K562 (cell line): ENCODE results near the gene ZNF680. TPM values are rescaled to one million over a fixed set of nuclear protein-coding genes. Genes with fewer than 3 reads are reported as not detected.
A peak's percentile ranks its signal among the peaks of the same experiment; 100 is the strongest.

Experiments
- ATAC-seq: fragments of 200-7000 bp; cut with Tn5 transposase; 3 replicates; pipeline ENCODE4 v1.9.1; 2020; ENCODE audit warnings: moderate library complexity
- BruUV-seq: library from RNA; stranded (reverse); fragments of 400-500 nt; replicated peaks from 2 replicates; lab custom pipeline; 2021; lab: Mats Ljungman, UMichigan
- CTCF ChIA-PET: fragments of 300-600 bp; formaldehyde crosslinking; extraction: SDS; loops from one replicate; lab custom pipeline; 2021; ENCODE audit warnings: low intra/inter-chr PET ratio; lab: Yijun Ruan, JAX
- POLR2A ChIA-PET: fragments of 300-600, 350-650 bp; sonication (Branson Sonifier 250); formaldehyde crosslinking; extraction: SDS; loops from one replicate; lab custom pipeline; 2021; ENCODE audit warnings: antibody characterized with exemption, inconsistent platforms; lab: Yijun Ruan, JAX
- DNase-seq, 4 experiments: peaks; one replicate each; pipeline versions ENCODE4 v3.0.0 to v3.0.0-alpha.2; 2011 to 2018; ENCODE audit warnings: low spot score in 3 of 4, mixed read lengths in 3 of 4; ENCODE audit errors: extremely low read depth in 1 of 4
- FAIRE-seq: peaks from 2 replicates; lab custom pipeline; 2011; peaks lifted over from hg19 to GRCh38; lab: Jason Lieb, UNC
- H2AFZ ChIP-seq: 2 replicates; pipeline ENCODE4 v1.6.0; 2011; ENCODE audit warnings: low read depth, low read length, control low read depth, inconsistent platforms
- H3K27ac ChIP-seq: fragments of 200-600 bp; 3 replicates; pipeline ENCODE4 v1.8.0; 2011; ENCODE audit warnings: low read depth, mild to moderate bottlenecking, control low read depth, inconsistent platforms, low read length, moderate library complexity, mixed read lengths; ENCODE audit errors: extremely low read depth
- H3K27me3 ChIP-seq, 2 experiments: fragments of 300-600 bp in 1 of 2; 2 replicates in 1 of 2; 3 replicates in 1 of 2; pipeline versions ENCODE4 v1.6.0 to v1.8.0; 2011; ENCODE audit warnings: inconsistent platforms in 2 of 2, low read length in 2 of 2, mild to moderate bottlenecking in 1 of 2, mixed read lengths in 1 of 2, moderate library complexity in 1 of 2; ENCODE audit not compliant: control insufficient read depth in 2 of 2, insufficient read depth in 2 of 2
- H3K36me3 ChIP-seq: fragments of 300-600 bp; 3 replicates; pipeline ENCODE4 v1.8.0; 2011; ENCODE audit warnings: mild to moderate bottlenecking, low read length, inconsistent platforms; ENCODE audit not compliant: control insufficient read depth, insufficient read depth
- H3K4me1 ChIP-seq, 2 experiments: fragments of 200-600 bp in 1 of 2; replicated peaks in 1 of 2; 2 replicates in 1 of 2; 3 replicates in 1 of 2; pipeline versions ENCODE4 v1.5.1 to v1.8.0; 2011; ENCODE audit warnings: inconsistent platforms in 2 of 2, low read length in 2 of 2, mild to moderate bottlenecking in 1 of 2, mixed read lengths in 1 of 2, moderate library complexity in 1 of 2; ENCODE audit not compliant: control insufficient read depth in 2 of 2, insufficient read depth in 2 of 2
- H3K4me2 ChIP-seq: 2 replicates; pipeline ENCODE4 v1.6.1; 2011; ENCODE audit warnings: low read length, control low read depth, inconsistent platforms, mixed read lengths; ENCODE audit not compliant: insufficient read depth
- H3K4me3 ChIP-seq: fragments of 200-600 bp; sonication (generic), shearing (Covaris generic); 2 replicates; pipeline ENCODE4 v1.5.1; 2016; ENCODE audit warnings: control low read depth, inconsistent platforms
- H3K79me2 ChIP-seq: fragments of 200-600 bp; 3 replicates; pipeline ENCODE4 v1.8.0; 2011; ENCODE audit warnings: low read length, inconsistent platforms; ENCODE audit not compliant: control insufficient read depth, insufficient read depth
- H3K9ac ChIP-seq, 2 experiments: 2 replicates each; pipeline versions ENCODE4 v1.6.0 to v1.6.1; 2011; ENCODE audit warnings: low read depth in 2 of 2, low read length in 2 of 2, control low read depth in 1 of 2, inconsistent platforms in 1 of 2, mild to moderate bottlenecking in 1 of 2, mixed read lengths in 1 of 2; ENCODE audit not compliant: insufficient read depth in 1 of 2
- H3K9me1 ChIP-seq: one replicate; pipeline ENCODE4 v1.6.0; 2011; ENCODE audit warnings: inconsistent platforms, mild to moderate bottlenecking, low read length, moderate library complexity; ENCODE audit not compliant: control insufficient read depth, insufficient read depth
- H3K9me3 ChIP-seq: replicated peaks from 2 replicates; pipeline ENCODE4 v1.5.1; 2011; ENCODE audit warnings: low read depth, low read length, inconsistent platforms; ENCODE audit not compliant: control insufficient read depth, insufficient read depth
- H4K20me1 ChIP-seq: replicated peaks from 2 replicates; pipeline ENCODE4 v1.6.1; 2011; ENCODE audit warnings: low read length, inconsistent platforms, mixed read lengths; ENCODE audit not compliant: control insufficient read depth, insufficient read depth
- AFF4 ChIP-seq: sonication (generic); formaldehyde crosslinking; IDR thresholded peaks from 2 replicates; pipeline ENCODE4 v1.8.0; 2023; ENCODE audit warnings: mild to moderate bottlenecking, missing genetic modification reagents
- BRCA1 ChIP-seq, 2 experiments: fragments of 450-650 bp in 1 of 2; sonication (generic) in 1 of 2; formaldehyde crosslinking in 1 of 2; IDR thresholded peaks; 2 replicates each; pipeline versions ENCODE4 v1.5.0 to v1.6.1; 2017 to 2020; ENCODE audit warnings: mild to moderate bottlenecking in 1 of 2, missing genetic modification reagents in 1 of 2
- CBX2 ChIP-seq: fragments of 200-600 bp; sonication (generic); IDR thresholded peaks from one replicate; pipeline ENCODE4 v1.6.1; 2012; ENCODE audit warnings: mild to moderate bottlenecking, low read length, inconsistent platforms; ENCODE audit not compliant: insufficient read depth, poor library complexity, severe bottlenecking
- ELF2 ChIP-seq: fragments of 250-450 bp; sonication (Bioruptor Pico); IDR thresholded peaks from 2 replicates; pipeline ENCODE4 v1.5.0; 2021; ENCODE audit warnings: mild to moderate bottlenecking
- MAZ ChIP-seq, 2 experiments: fragments of 450-650 bp in 1 of 2; sonication (generic) in 1 of 2; formaldehyde crosslinking; IDR thresholded peaks in 1 of 2; conservative IDR thresholded peaks in 1 of 2; 2 replicates each; pipeline versions ENCODE4 v1.4.0 to v1.5.0; 2020; ENCODE audit warnings: mild to moderate bottlenecking in 1 of 2, missing genetic modification reagents in 1 of 2
- NCOA1 ChIP-seq: fragments of 450-650 bp; IDR thresholded peaks from 2 replicates; pipeline ENCODE4 v1.6.1; 2016; ENCODE audit warnings: low read depth
- SLC30A9 ChIP-seq: fragments of 250-450 bp; sonication (Bioruptor Pico); IDR thresholded peaks from 2 replicates; pipeline ENCODE4 v1.8.0; 2022; ENCODE audit warnings: mild to moderate bottlenecking, moderate library complexity
- TSC22D4 ChIP-seq: fragments of 450-650 bp; IDR thresholded peaks from 2 replicates; pipeline ENCODE4 v1.6.1; 2016; ENCODE audit warnings: missing genetic modification characterization, missing biosample characterization, control low read depth
- ZNF778 ChIP-seq: fragments of 450-650 bp; formaldehyde crosslinking; IDR thresholded peaks from 2 replicates; pipeline ENCODE4 v1.4.0; 2020; ENCODE audit warnings: mild to moderate bottlenecking, moderate library complexity
- ZZZ3 ChIP-seq: fragments of 450-650 bp; IDR thresholded peaks from 2 replicates; pipeline ENCODE4 v1.6.1; 2016; ENCODE audit warnings: antibody characterized with exemption, mild to moderate bottlenecking, moderate library complexity
- WGBS: fragments of 100-300 bp; shearing (Covaris generic); methylation state at CpG from one replicate; pipeline ENCODE4 v1.1.6; 2016; ENCODE audit warnings: low coverage, mixed read lengths; ENCODE audit not compliant: insufficient coverage; ENCODE audit errors: missing lambda C conversion rate; 5-methylcytosine and 5-hydroxymethylcytosine counted together
- in situ Hi-C: fragments of 300-500 bp; cut with MboI; formaldehyde crosslinking; loops from 4 replicates; pipeline ENCODE4 v1.15.0; 2018; ENCODE audit warnings: inconsistent platforms, mixed read lengths
- intact Hi-C: fragments of 100-400 bp; cut with micrococcal nuclease; formaldehyde crosslinking; loops from 2 replicates; pipeline ENCODE4 v1.14.2; 2022
- polyA plus RNA-seq, 8 experiments: library from polyadenylated mRNA; depleted of rRNA in 4 of 8; stranded (reverse) in 5 of 8; unstranded in 3 of 8; fragments of >200 nt; fragmentation: Nextera tagmentation in 2 of 8; fragmentation: Illumina TruSeq in 1 of 8; extraction: Ambion mirVana in 2 of 8; extraction: Trizol in 1 of 8; gene quantifications; 2 replicates each; pipeline versions ENCODE4 v1.2.1 to v1.2.3, GENCODE V29; 2011 to 2014; ENCODE audit warnings: inconsistent platforms in 1 of 8, missing spikeins in 1 of 8
- total RNA-seq, 7 experiments: library from RNA; depleted of rRNA in 6 of 7; stranded (reverse); fragments of >200 nt in 6 of 7; fragmentation: Illumina TruSeq in 2 of 7; extraction: Trizol in 2 of 7; gene quantifications; 2 replicates each; pipeline versions ENCODE4 v1.2.1 to v1.2.3, GENCODE V29; 2011 to 2021; ENCODE audit warnings: low replicate concordance in 1 of 7
- TF ChIP-seq, protein P1 (sequence below): sonication (generic); formaldehyde crosslinking; IDR thresholded peaks from 2 replicates; pipeline ENCODE4 v1.8.0; 2022; ENCODE audit warnings: mild to moderate bottlenecking, missing genetic modification reagents, borderline replicate concordance
- TF ChIP-seq, protein P2 (sequence below): fragments of 200-800 bp; sonication (Bioruptor generic); IDR thresholded peaks from 2 replicates; pipeline ENCODE4 v1.6.1; 2017; ENCODE audit warnings: missing genetic modification characterization, missing compliant biosample characterization
- TF ChIP-seq, protein P3 (sequence below): fragments of 450-650 bp; formaldehyde crosslinking; IDR thresholded peaks from 2 replicates; pipeline ENCODE4 v1.4.0; 2022; ENCODE audit warnings: missing genetic modification characterization

Gene ZNF680
- total and polyA plus RNA-seq, 9 of the 15 experiments (the other 6 are each of a cell fraction or from before 2014, with no cell fraction given), result 7.0 to 25.0 (median 12.0) TPM

DNA sequence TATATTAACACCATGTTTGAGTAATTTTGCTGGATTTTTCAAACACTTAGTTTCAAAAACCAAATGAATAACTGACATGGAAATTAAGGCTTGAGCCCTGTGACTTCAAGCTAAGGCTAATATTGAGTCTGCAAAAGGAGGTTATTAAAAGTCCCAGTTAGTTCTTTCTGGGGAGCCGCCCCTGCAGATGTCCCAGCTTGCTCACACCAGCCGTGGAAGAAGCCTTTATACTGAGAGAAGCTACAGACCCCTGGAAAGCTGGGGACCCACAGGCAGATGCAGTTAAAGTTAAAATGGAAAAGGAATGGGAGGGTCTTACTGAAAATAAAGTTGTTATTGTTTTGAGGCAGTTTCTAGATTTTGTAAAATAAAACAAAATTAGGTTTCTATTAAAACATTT lies 18.5 kb upstream of the ZNF680 start:
- no peak for FAIRE-seq
- no peak for DNase-seq
- peak overlapping the region; percentile 57; the same call in 1 of the 3 replicates for H3K27ac ChIP-seq
- BruUV-seq, result no TSS peak
- ATAC-seq, result no peak
- no peaks in the 10 kb centered on the region; the same call in 1 of the 2 replicates for H3K9me3 ChIP-seq
- TF ChIP-seq, protein P1, sequence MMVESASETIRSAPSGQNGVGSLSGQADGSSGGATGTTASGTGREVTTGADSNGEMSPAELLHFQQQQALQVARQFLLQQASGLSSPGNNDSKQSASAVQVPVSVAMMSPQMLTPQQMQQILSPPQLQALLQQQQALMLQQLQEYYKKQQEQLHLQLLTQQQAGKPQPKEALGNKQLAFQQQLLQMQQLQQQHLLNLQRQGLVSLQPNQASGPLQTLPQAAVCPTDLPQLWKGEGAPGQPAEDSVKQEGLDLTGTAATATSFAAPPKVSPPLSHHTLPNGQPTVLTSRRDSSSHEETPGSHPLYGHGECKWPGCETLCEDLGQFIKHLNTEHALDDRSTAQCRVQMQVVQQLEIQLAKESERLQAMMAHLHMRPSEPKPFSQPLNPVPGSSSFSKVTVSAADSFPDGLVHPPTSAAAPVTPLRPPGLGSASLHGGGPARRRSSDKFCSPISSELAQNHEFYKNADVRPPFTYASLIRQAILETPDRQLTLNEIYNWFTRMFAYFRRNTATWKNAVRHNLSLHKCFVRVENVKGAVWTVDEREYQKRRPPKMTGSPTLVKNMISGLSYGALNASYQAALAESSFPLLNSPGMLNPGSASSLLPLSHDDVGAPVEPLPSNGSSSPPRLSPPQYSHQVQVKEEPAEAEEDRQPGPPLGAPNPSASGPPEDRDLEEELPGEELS (CRISPR knock-in tag), result no peak
- TF ChIP-seq ELF2 (CRISPR knock-in tag) (no peak), NCOA1 (no peak), MAZ (CRISPR knock-in tag; conservative IDR thresholded peaks at IDR 0.05 in 1 of 2, IDR thresholded peaks at IDR 0.05 in 1 of 2) (no peak), ZNF778 (CRISPR knock-in tag) (no peak), ZZZ3 (no peak), BRCA1 (IDR thresholded peaks at IDR 0.05) (no peak), BRCA1 (CRISPR knock-in tag; IDR thresholded peaks at IDR 0.05) (no peak), CBX2 (no peak), SLC30A9 (no peak), TSC22D4 (no peak), AFF4 (no peak)
- TF ChIP-seq, protein P2, sequence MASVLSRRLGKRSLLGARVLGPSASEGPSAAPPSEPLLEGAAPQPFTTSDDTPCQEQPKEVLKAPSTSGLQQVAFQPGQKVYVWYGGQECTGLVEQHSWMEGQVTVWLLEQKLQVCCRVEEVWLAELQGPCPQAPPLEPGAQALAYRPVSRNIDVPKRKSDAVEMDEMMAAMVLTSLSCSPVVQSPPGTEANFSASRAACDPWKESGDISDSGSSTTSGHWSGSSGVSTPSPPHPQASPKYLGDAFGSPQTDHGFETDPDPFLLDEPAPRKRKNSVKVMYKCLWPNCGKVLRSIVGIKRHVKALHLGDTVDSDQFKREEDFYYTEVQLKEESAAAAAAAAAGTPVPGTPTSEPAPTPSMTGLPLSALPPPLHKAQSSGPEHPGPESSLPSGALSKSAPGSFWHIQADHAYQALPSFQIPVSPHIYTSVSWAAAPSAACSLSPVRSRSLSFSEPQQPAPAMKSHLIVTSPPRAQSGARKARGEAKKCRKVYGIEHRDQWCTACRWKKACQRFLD (CRISPR knock-in tag), result no peak
- TF ChIP-seq, protein P3, sequence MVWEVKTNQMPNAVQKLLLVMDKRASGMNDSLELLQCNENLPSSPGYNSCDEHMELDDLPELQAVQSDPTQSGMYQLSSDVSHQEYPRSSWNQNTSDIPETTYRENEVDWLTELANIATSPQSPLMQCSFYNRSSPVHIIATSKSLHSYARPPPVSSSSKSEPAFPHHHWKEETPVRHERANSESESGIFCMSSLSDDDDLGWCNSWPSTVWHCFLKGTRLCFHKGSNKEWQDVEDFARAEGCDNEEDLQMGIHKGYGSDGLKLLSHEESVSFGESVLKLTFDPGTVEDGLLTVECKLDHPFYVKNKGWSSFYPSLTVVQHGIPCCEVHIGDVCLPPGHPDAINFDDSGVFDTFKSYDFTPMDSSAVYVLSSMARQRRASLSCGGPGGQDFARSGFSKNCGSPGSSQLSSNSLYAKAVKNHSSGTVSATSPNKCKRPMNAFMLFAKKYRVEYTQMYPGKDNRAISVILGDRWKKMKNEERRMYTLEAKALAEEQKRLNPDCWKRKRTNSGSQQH (CRISPR knock-in tag), result no peak
- TF ChIP-seq, all 486 proteins: peak for 0
- in situ Hi-C loops, result no loop called here
- CTCF ChIA-PET, result no interaction called here
- POLR2A ChIA-PET, result no interaction called here
- no peak overlapping the region for H3K4me3 ChIP-seq
- no peaks in the 10 kb centered on the region for H3K9me1 ChIP-seq
- no peaks in the 10 kb centered on the region for H3K27me3 ChIP-seq
- H3K4me1 ChIP-seq, result peaks cover 4 to 5% of the 10 kb centered on the region in 2 experiments; a peak in 2 of 5 replicates
- no peaks in the 10 kb centered on the region for H4K20me1 ChIP-seq
- intact Hi-C loops, result loop anchor here (5.0 kb wide), 1 partner anchor 84 kb away; no protein-coding TSS in a partner anchor
- no peak overlapping the region for H3K4me2 ChIP-seq
- no peaks in the 10 kb centered on the region for H3K79me2 ChIP-seq
- no peak overlapping the region for H3K9ac ChIP-seq
- 6% methylated on average over 2 of the region's 2 CpGs for WGBS
- no peaks in the 10 kb centered on the region for H3K36me3 ChIP-seq
- H2AFZ ChIP-seq, result no peak overlapping the region; the same call in 1 of the 2 replicates
